Measurements from ENCODE around the gene STK32B.
"Not testable (repeated sequence)": the region's sequence is repeated elsewhere in the genome, so short reads cannot be mapped to it uniquely, and the experiment has no call there.

STK32B gene

GRCh38 chr4:5162909-5163508 lies 111.7 kb downstream of the STK32B start:
- no peak for DNase-seq (ENCODE audit: low spot score)

- DNase-seq (ENCODE audit: low spot score): no peak
Measured at GRCh38 chr4:5164221-5164912, 113.1 kb downstream of the STK32B start.

- DNase-seq (ENCODE audit: low spot score): no peak
Measured at GRCh38 chr4:5165420-5166369, 114.4 kb downstream of the STK32B start.

- DNase-seq (ENCODE audit: low spot score): no peak
Measured at GRCh38 chr4:5166377-5166776, 115.1 kb downstream of the STK32B start.

GRCh38 chr4:5168891-5169290 lies 117.6 kb downstream of the STK32B start:
- DNase-seq (ENCODE audit: low spot score): no peak

GRCh38 chr4:5175836-5176235 lies 124.6 kb downstream of the STK32B start:
- DNase-seq (ENCODE audit: low spot score): not testable (repeated sequence)

GRCh38 chr4:5184606-5185005 lies 133.3 kb downstream of the STK32B start:
- DNase-seq (ENCODE audit: low spot score): no peak

GRCh38 chr4:5185551-5185950 lies 134.3 kb downstream of the STK32B start:
- DNase-seq (ENCODE audit: low spot score): no peak

GRCh38 chr4:5186271-5187064 lies 135.2 kb downstream of the STK32B start:
- no peak for DNase-seq (ENCODE audit: low spot score)

- no peak for DNase-seq (ENCODE audit: low spot score)
Measured at GRCh38 chr4:5188130-5188529, 136.8 kb downstream of the STK32B start.

GRCh38 chr4:5191831-5192230 lies 140.6 kb downstream of the STK32B start:
- DNase-seq (ENCODE audit: low spot score): no peak

- DNase-seq (ENCODE audit: low spot score): no peak
Measured at GRCh38 chr4:5192271-5192670, 141.0 kb downstream of the STK32B start.

GRCh38 chr4:5192678-5193077 lies 141.4 kb downstream of the STK32B start:
- DNase-seq (ENCODE audit: low spot score): no peak

GRCh38 chr4:5198656-5199541 lies 147.6 kb downstream of the STK32B start:
- no peak for DNase-seq (ENCODE audit: low spot score)

GRCh38 chr4:5199912-5200311 lies 148.6 kb downstream of the STK32B start:
- no peak for DNase-seq (ENCODE audit: low spot score)

GRCh38 chr4:5200513-5200912 lies 149.2 kb downstream of the STK32B start:
- DNase-seq (ENCODE audit: low spot score): no peak

- DNase-seq (ENCODE audit: low spot score): no peak
Measured at GRCh38 chr4:5203309-5203992, 152.2 kb downstream of the STK32B start.

GRCh38 chr4:5203993-5204310 lies 152.7 kb downstream of the STK32B start:
- DNase-seq (ENCODE audit: low spot score): no peak

GRCh38 chr4:5204781-5205180 lies 153.5 kb downstream of the STK32B start:
- no peak for DNase-seq (ENCODE audit: low spot score)

- peak; percentile 91 for DNase-seq (ENCODE audit: low spot score)
Measured at GRCh38 chr4:5206016-5206790, 154.9 kb downstream of the STK32B start.

Data from putamen (tissue), 1 donor.